Erythroblast (primary cell): ENCODE data around the gene ZNF280B.

Experiments used
- GATA1 ChIP-seq: IDR thresholded peaks from 2 replicates; pipeline ENCODE4 v1.6.1; 2011; ENCODE audit warnings: low read depth, mild to moderate bottlenecking, control low read depth, low read length, moderate library complexity
- POLR2A ChIP-seq: IDR thresholded peaks from 2 replicates; pipeline ENCODE4 v1.6.1; 2011; ENCODE audit warnings: mild to moderate bottlenecking, low read length

DNA sequence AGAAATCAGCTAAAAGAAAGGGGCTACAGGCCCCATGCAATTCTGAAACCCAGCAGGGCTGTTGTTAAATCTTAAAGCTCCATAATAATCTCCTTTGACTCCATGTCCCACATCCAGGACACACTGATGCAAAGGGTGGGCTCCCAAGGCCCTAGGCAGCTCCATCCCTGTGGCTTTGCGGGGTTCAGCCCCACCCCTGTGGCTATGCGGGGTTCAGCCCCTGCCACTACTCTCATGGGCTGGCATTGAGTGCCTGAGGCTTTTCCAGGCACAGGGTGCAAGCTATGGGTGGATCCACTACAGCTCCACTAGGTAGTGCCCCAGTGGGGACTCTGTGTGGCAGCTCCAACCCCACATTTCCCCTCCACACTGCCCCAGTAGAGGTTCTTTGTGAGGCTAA lies 20.2 kb upstream of the ZNF280B start:
- no peak for TF ChIP-seq POLR2A
- TF ChIP-seq GATA1: no peak
